SK-N-SH (cell line): Measurements from ENCODE around the gene BMP6. TPM values are rescaled to one million over a fixed set of nuclear protein-coding genes. Genes with fewer than 3 reads are reported as not detected.

Experiments used
- CTCF ChIA-PET: fragments of 300-600, 350-600 bp; formaldehyde crosslinking; extraction: SDS; loops from one replicate; lab custom pipeline; 2021; lab: Yijun Ruan, JAX
- POLR2A ChIA-PET: fragments of 350-600 bp; sonication (Branson Sonifier 250); formaldehyde crosslinking; extraction: SDS; loops from one replicate; lab custom pipeline; 2020; ENCODE audit warnings: antibody characterized with exemption, inconsistent platforms; lab: Yijun Ruan, JAX
- DNase-seq: peaks from one replicate; pipeline ENCODE4 v3.0.0; 2012
- H2AFZ ChIP-seq: fragments of 200-600 bp; sonication (generic); 2 replicates; pipeline ENCODE4 v1.8.1; 2016; ENCODE audit warnings: antibody characterized with exemption, mild to moderate bottlenecking, low read depth
- H3F3A ChIP-seq: fragments of 200-600 bp; sonication (generic); replicated peaks from 2 replicates; pipeline ENCODE3; 2016; ENCODE audit warnings: antibody characterized with exemption, mild to moderate bottlenecking; ENCODE audit not compliant: insufficient read depth
- H3K27ac ChIP-seq, 2 experiments: fragments of 200-500 bp in 1 of 2; fragments of 200-600 bp in 1 of 2; sonication (Bioruptor generic) in 1 of 2; sonication (generic), shearing (Covaris generic) in 1 of 2; 2 replicates each; pipeline versions ENCODE4 v1.5.1 to v1.6.1; 2014 to 2016; ENCODE audit warnings: low read depth in 2 of 2, inconsistent platforms in 1 of 2, low read length in 1 of 2, mild to moderate bottlenecking in 1 of 2, mixed read lengths in 1 of 2
- H3K27me3 ChIP-seq: fragments of 200-600 bp; sonication (generic), shearing (Covaris generic); 2 replicates; pipeline ENCODE4 v1.6.1; 2016; ENCODE audit warnings: mixed run types; ENCODE audit not compliant: insufficient read depth
- H3K36me3 ChIP-seq, 2 experiments: fragments of 200-500 bp in 1 of 2; fragments of 200-600 bp in 1 of 2; sonication (Bioruptor generic) in 1 of 2; sonication (generic) in 1 of 2; replicated peaks in 1 of 2; 2 replicates each; pipeline versions ENCODE3 to v1.5.1; 2014 to 2016; ENCODE audit warnings: low read length in 1 of 2, mild to moderate bottlenecking in 1 of 2; ENCODE audit not compliant: insufficient read depth in 2 of 2, control insufficient read depth in 1 of 2
- H3K4me1 ChIP-seq, 2 experiments: fragments of 200-500 bp in 1 of 2; fragments of 200-600 bp in 1 of 2; sonication (Bioruptor generic) in 1 of 2; sonication (generic), shearing (Covaris generic) in 1 of 2; 2 replicates each; pipeline versions ENCODE4 v1.5.1 to v1.6.1; 2014 to 2016; ENCODE audit warnings: low read depth in 1 of 2, low read length in 1 of 2, mixed run types in 1 of 2; ENCODE audit not compliant: insufficient read depth in 2 of 2, control insufficient read depth in 1 of 2
- H3K4me2 ChIP-seq: fragments of 200-600 bp; sonication (generic), shearing (Covaris generic); 2 replicates; pipeline ENCODE4 v1.6.1; 2017; ENCODE audit warnings: mixed run types
- H3K4me3 ChIP-seq, 2 experiments: fragments of 200-500 bp in 1 of 2; fragments of 200-600 bp in 1 of 2; sonication (Bioruptor generic) in 1 of 2; sonication (generic), shearing (Covaris generic) in 1 of 2; 2 replicates each; pipeline versions ENCODE4 v1.5.1 to v1.8.1; 2014 to 2016; ENCODE audit warnings: low read depth in 2 of 2, inconsistent platforms in 1 of 2, low read length in 1 of 2, mild to moderate bottlenecking in 1 of 2, mixed read lengths in 1 of 2, moderate library complexity in 1 of 2
- H3K79me2 ChIP-seq: fragments of 200-600 bp; sonication (generic); 2 replicates; pipeline ENCODE4 v1.8.1; 2017; ENCODE audit warnings: mild to moderate bottlenecking; ENCODE audit not compliant: insufficient read depth
- H3K9ac ChIP-seq: fragments of 200-600 bp; sonication (generic); 2 replicates; pipeline ENCODE4 v1.6.1; 2017; ENCODE audit warnings: mixed run types
- H3K9me2 ChIP-seq: fragments of 200-600 bp; sonication (generic); 2 replicates; pipeline ENCODE4 v1.6.1; 2017; ENCODE audit warnings: mixed run types
- H3K9me3 ChIP-seq: fragments of 200-600 bp; sonication (generic); 2 replicates; pipeline ENCODE4 v1.6.1; 2017; ENCODE audit warnings: mixed run types, mild to moderate bottlenecking, moderate library complexity
- H4K20me1 ChIP-seq: fragments of 200-600 bp; sonication (generic); 2 replicates; pipeline ENCODE4 v1.6.1; 2017; ENCODE audit warnings: mild to moderate bottlenecking, mixed run types; ENCODE audit not compliant: insufficient read depth
- CHD2 ChIP-seq: fragments of 150-350 bp; IDR thresholded peaks from 2 replicates; pipeline ENCODE4 v1.6.1; 2018; ENCODE audit warnings: low read length; ENCODE audit not compliant: partially characterized antibody
- ELF1 ChIP-seq: IDR thresholded peaks from 2 replicates; pipeline ENCODE4 v1.4.0; 2012
- EP300 ChIP-seq, 2 experiments: IDR thresholded peaks; 2 replicates each; pipeline versions ENCODE4 v1.4.0 to v1.6.1; 2012; ENCODE audit warnings: borderline replicate concordance in 1 of 2, low read depth in 1 of 2, low read length in 1 of 2
- FOSL2 ChIP-seq: IDR thresholded peaks from 2 replicates; pipeline ENCODE4 v1.4.0; 2012; ENCODE audit warnings: low read depth, mild to moderate bottlenecking, moderate library complexity, borderline replicate concordance
- IRF3 ChIP-seq: fragments of 150-350 bp; IDR thresholded peaks from 2 replicates; pipeline ENCODE4 v1.6.1; 2016; ENCODE audit warnings: mild to moderate bottlenecking, low read depth, low read length
- MXI1 ChIP-seq: IDR thresholded peaks from 2 replicates; pipeline ENCODE4 v1.6.1; 2012; ENCODE audit warnings: mild to moderate bottlenecking, low read depth, low read length, improper control_type of control experiment
- NFIC ChIP-seq: IDR thresholded peaks from 2 replicates; pipeline ENCODE4 v1.4.0; 2012; ENCODE audit warnings: borderline replicate concordance
- NRF1 ChIP-seq: IDR thresholded peaks from 2 replicates; pipeline ENCODE4 v1.6.1; 2012; ENCODE audit warnings: low read depth, mild to moderate bottlenecking, low read length
- POLR2AphosphoS5 ChIP-seq: IDR thresholded peaks from 2 replicates; pipeline ENCODE4 v1.6.1; 2012; ENCODE audit warnings: low read depth, low read length
- RAD21 ChIP-seq: IDR thresholded peaks from 2 replicates; pipeline ENCODE4 v1.6.1; 2012; ENCODE audit warnings: mild to moderate bottlenecking, low read length
- RXRA ChIP-seq: IDR thresholded peaks from 2 replicates; pipeline ENCODE4 v1.4.0; 2012; ENCODE audit warnings: low read depth, mild to moderate bottlenecking, borderline replicate concordance
- TAF1 ChIP-seq: IDR thresholded peaks from 2 replicates; pipeline ENCODE4 v1.6.1; 2012; ENCODE audit warnings: low read depth, mild to moderate bottlenecking, low read length, moderate library complexity, borderline replicate concordance
- TEAD4 ChIP-seq: IDR thresholded peaks from 2 replicates; pipeline ENCODE4 v1.4.0; 2012; ENCODE audit warnings: mild to moderate bottlenecking, borderline replicate concordance; ENCODE audit not compliant: insufficient read depth
- USF2 ChIP-seq: fragments of 150-350 bp; IDR thresholded peaks from 2 replicates; pipeline ENCODE4 v1.6.1; 2017; ENCODE audit warnings: antibody characterized with exemption, low read length, low read depth, borderline replicate concordance
- YY1 ChIP-seq: IDR thresholded peaks from 2 replicates; pipeline ENCODE4 v1.4.0; 2012; ENCODE audit warnings: low read depth, mild to moderate bottlenecking
- ZBTB33 ChIP-seq: IDR thresholded peaks from 2 replicates; pipeline ENCODE4 v1.4.0; 2012; ENCODE audit warnings: low read depth, borderline replicate concordance
- WGBS: methylation state at CpG from one replicate; pipeline ENCODE4 v1.1.6; 2017; ENCODE audit warnings: low lambda C conversion rate; 5-methylcytosine and 5-hydroxymethylcytosine counted together
- polyA plus RNA-seq, 3 experiments: library from polyadenylated mRNA; depleted of rRNA; stranded (reverse); fragments of >200 nt; gene quantifications; 2 replicates each; pipeline ENCODE4 v1.2.3, GENCODE V29; 2012
- TF ChIP-seq, protein P1 (sequence below): fragments of 200-600 bp; sonication (generic); IDR thresholded peaks from 2 replicates; pipeline ENCODE4 v1.6.1; 2017; ENCODE audit warnings: antibody characterized with exemption, mild to moderate bottlenecking, moderate library complexity
- TF ChIP-seq, protein P2 (sequence below): IDR thresholded peaks from 2 replicates; pipeline ENCODE4 v1.4.0; 2012; ENCODE audit warnings: low read depth

Gene BMP6
- polyA plus RNA-seq, 1 of the 3 experiments (the other 2 are of a cell fraction), result not detected

DNA sequence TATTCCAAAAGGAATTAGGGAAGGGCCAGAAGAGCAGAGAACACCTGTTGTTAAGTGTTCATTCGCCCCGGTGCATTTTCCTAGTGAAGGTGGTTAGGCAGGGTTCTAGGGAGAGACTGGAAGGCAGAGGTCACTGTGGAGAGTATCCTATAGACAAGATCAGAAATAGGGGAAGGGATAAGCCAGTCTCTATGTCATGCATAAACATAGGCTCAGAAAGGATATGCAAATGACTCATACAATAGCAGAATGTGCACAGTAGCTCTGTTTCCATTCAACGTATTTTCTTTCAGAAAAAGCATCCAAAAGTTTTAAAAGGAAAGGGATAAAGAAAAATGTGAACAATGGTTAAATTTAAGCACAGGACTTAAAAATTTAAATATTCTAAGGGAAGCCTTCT is 47.4 kb downstream of the BMP6 start (continued):
- TF ChIP-seq USF2, result no peak

- H2AFZ ChIP-seq, result no peak overlapping the region
- 14% methylated on average over 9 of the region's 9 CpGs for WGBS
- CTCF ChIA-PET, result interaction anchor here (0.6 kb wide), 1 partner anchor 51 kb away, joined by 3 read pairs; no protein-coding TSS in a partner anchor
These were observed 48.0 kb downstream of the BMP6 start for GRCh38 chr6:7773914-7774313.

GRCh38 chr6:7776509-7776908 is 50.6 kb downstream of the BMP6 start:
- H3K9ac ChIP-seq, result no peak overlapping the region
- H3K79me2 ChIP-seq, result no peaks in the 10 kb centered on the region
- no peak overlapping the region for H3K27ac ChIP-seq
- H3K9me3 ChIP-seq, result no peaks in the 10 kb centered on the region
- no peak overlapping the region for H3K4me3 ChIP-seq
- H3K4me1 ChIP-seq, result no peaks in the 10 kb centered on the region
- CTCF ChIA-PET, result no interaction called here
- no peaks in the 10 kb centered on the region for H3K9me2 ChIP-seq
- no peaks in the 10 kb centered on the region for H4K20me1 ChIP-seq
- 11% methylated on average over 2 of the region's 2 CpGs for WGBS
- DNase-seq, result no peak
- H3K4me2 ChIP-seq, result no peak overlapping the region
- H2AFZ ChIP-seq, result no peak overlapping the region
- H3F3A ChIP-seq, result no peaks in the 10 kb centered on the region
- H3K27me3 ChIP-seq, result peaks cover 51% of the 10 kb centered on the region; the same call in 1 of the 2 replicates
- TF ChIP-seq RXRA, result no peak
- no peak for TF ChIP-seq YY1
- TF ChIP-seq FOSL2, result no peak
- no peak for TF ChIP-seq POLR2AphosphoS5
- TF ChIP-seq NRF1, result no peak
- no peak for TF ChIP-seq TAF1
- TF ChIP-seq EP300 (IDR thresholded peaks at IDR 0.05; ENCODE audit: borderline replicate concordance in 1 of 2, low read depth in 1 of 2, low read length in 1 of 2), result no peak
- TF ChIP-seq ZBTB33, result no peak
- TF ChIP-seq RAD21, result no peak
- no peak for TF ChIP-seq ELF1
- TF ChIP-seq TEAD4, result no peak
- no peak for TF ChIP-seq MXI1
- no peak for TF ChIP-seq IRF3
- TF ChIP-seq, protein P1, sequence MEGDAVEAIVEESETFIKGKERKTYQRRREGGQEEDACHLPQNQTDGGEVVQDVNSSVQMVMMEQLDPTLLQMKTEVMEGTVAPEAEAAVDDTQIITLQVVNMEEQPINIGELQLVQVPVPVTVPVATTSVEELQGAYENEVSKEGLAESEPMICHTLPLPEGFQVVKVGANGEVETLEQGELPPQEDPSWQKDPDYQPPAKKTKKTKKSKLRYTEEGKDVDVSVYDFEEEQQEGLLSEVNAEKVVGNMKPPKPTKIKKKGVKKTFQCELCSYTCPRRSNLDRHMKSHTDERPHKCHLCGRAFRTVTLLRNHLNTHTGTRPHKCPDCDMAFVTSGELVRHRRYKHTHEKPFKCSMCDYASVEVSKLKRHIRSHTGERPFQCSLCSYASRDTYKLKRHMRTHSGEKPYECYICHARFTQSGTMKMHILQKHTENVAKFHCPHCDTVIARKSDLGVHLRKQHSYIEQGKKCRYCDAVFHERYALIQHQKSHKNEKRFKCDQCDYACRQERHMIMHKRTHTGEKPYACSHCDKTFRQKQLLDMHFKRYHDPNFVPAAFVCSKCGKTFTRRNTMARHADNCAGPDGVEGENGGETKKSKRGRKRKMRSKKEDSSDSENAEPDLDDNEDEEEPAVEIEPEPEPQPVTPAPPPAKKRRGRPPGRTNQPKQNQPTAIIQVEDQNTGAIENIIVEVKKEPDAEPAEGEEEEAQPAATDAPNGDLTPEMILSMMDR, result no peak
- TF ChIP-seq NFIC, result no peak
- TF ChIP-seq, protein P2, sequence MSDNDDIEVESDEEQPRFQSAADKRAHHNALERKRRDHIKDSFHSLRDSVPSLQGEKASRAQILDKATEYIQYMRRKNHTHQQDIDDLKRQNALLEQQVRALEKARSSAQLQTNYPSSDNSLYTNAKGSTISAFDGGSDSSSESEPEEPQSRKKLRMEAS, result no peak
- no peaks in the 10 kb centered on the region for H3K36me3 ChIP-seq
- POLR2A ChIA-PET, result no interaction called here

More at GRCh38 chr6:7773914-7774313, 48.0 kb downstream of the BMP6 start:
- H3K9me2 ChIP-seq, result no peaks in the 10 kb centered on the region
- no peak overlapping the region for H3K4me2 ChIP-seq
- no peak overlapping the region for H3K4me3 ChIP-seq
- POLR2A ChIA-PET, result no interaction called here
- H3K36me3 ChIP-seq, result no peaks in the 10 kb centered on the region
- TF ChIP-seq MXI1 (no peak), POLR2AphosphoS5 (no peak), CHD2 (no peak), FOSL2 (no peak)
- H4K20me1 ChIP-seq, result no peaks in the 10 kb centered on the region
- no peaks in the 10 kb centered on the region for H3K9me3 ChIP-seq
- H3K4me1 ChIP-seq, result no peaks in the 10 kb centered on the region
- H3F3A ChIP-seq, result no peaks in the 10 kb centered on the region
- peaks cover 39% of the 10 kb centered on the region; the same call in 1 of the 2 replicates for H3K27me3 ChIP-seq
- DNase-seq, result no peak
- H3K27ac ChIP-seq, result no peak overlapping the region
- H3K79me2 ChIP-seq, result no peaks in the 10 kb centered on the region
- no peak overlapping the region for H3K9ac ChIP-seq
